Activated CD8-positive, alpha-beta T cell treated with anti-CD3 and anti-CD28 coated beads, Interleukin-2, amount 10 ng/mL, durations not matched to agents 7 days and 5 days (primary cell): ENCODE data around the gene RNF215. TPM values are rescaled to one million over a fixed set of nuclear protein-coding genes. Genes with fewer than 3 reads are reported as not detected.
A peak's percentile ranks its signal among the peaks of the same experiment; 100 is the strongest.

ENCODE experiments used
- ATAC-seq: fragments of 150-1000 bp; cut with Tn5 transposase; one replicate; pipeline ENCODE4 v1.10.0; 2021; ENCODE audit warnings: moderate library complexity
- CTCF ChIA-PET: fragments of 350-600 bp; sonication (Branson Sonifier 250); formaldehyde crosslinking; loops from one replicate; lab custom pipeline; 2021; ENCODE audit warnings: antibody characterized with exemption; lab: Charles Lee
- POLR2A ChIA-PET: fragments of 350-600 bp; sonication (Branson Sonifier 250); formaldehyde crosslinking; loops from one replicate; lab custom pipeline; 2021; ENCODE audit warnings: antibody characterized with exemption; lab: Charles Lee
- DNase-seq: peaks from one replicate; pipeline ENCODE4 v3.0.0-alpha.2; 2020
- H3K27ac Mint-ChIP-seq: one replicate; pipeline ENCODE4 v1.8.0; 2021; ENCODE audit warnings: mild to moderate bottlenecking, mixed read lengths
- H3K27me3 Mint-ChIP-seq: one replicate; pipeline ENCODE4 v1.8.0; 2021; ENCODE audit warnings: low read depth, mixed read lengths
- H3K36me3 Mint-ChIP-seq: one replicate; pipeline ENCODE4 v1.8.0; 2021; ENCODE audit warnings: low read depth, mixed read lengths
- H3K4me1 Mint-ChIP-seq: one replicate; pipeline ENCODE4 v1.8.0; 2021; ENCODE audit warnings: low read depth, mixed read lengths
- H3K4me3 Mint-ChIP-seq: one replicate; pipeline ENCODE4 v1.8.0; 2021; ENCODE audit warnings: mild to moderate bottlenecking, mixed read lengths
- H3K9me3 Mint-ChIP-seq: one replicate; pipeline ENCODE4 v1.8.0; 2022; ENCODE audit warnings: mixed read lengths; ENCODE audit not compliant: insufficient read depth
- total RNA-seq, 2 experiments: library from RNA; stranded (reverse); gene quantifications; one replicate each; pipeline ENCODE4 v1.2.3, GENCODE V29; 2021

The RNF215 gene
- 10 to 100 TPM; 12.0 to 14.6 TPM for total RNA-seq

- CTCF ChIA-PET: interaction anchor here (0.5 to 17.8 kb wide), 47 partner anchors 10 to 297 kb away, joined by 3 to 346 read pairs (median 4); partner anchors contain the start of genes CASTOR1, CCDC157, MTFP1 and SEC14L2
- H3K4me3 Mint-ChIP-seq: peak within 1 kb of the TSS; percentile 80
- no peaks in the 10 kb centered on the region for H3K27me3 Mint-ChIP-seq
- H3K9me3 Mint-ChIP-seq: no peaks in the 10 kb centered on the region
- H3K36me3 Mint-ChIP-seq: no peaks in the 10 kb centered on the region
- POLR2A ChIA-PET: interaction anchor here (0.6 to 4.0 kb wide), 4 partner anchors 30 to 645 kb away, joined by 3 to 32 read pairs (median 3); partner anchors contain the start of genes CASTOR1, CCDC157, OSM and SF3A1
- peaks cover 32% of the 10 kb centered on the region for H3K4me1 Mint-ChIP-seq
- peak within 1 kb of the TSS; percentile 78 for H3K27ac Mint-ChIP-seq
- DNase-seq (peak; percentile 85), ATAC-seq (peak; percentile 83)
Measured at GRCh38 chr22:30386960-30387827, at the start of gene RNF215. RNF215 (minus strand) TSS chr22:30387411; CDS start chr22:30387313, 98 bp downstream.

- H3K4me3 Mint-ChIP-seq: peak overlapping the region; percentile 83
- H3K27me3 Mint-ChIP-seq: peaks cover 17% of the 10 kb centered on the region
- ATAC-seq (peak; percentile 12), DNase-seq (no peak)
- peaks cover 8% of the 10 kb centered on the region for H3K9me3 Mint-ChIP-seq
- H3K4me1 Mint-ChIP-seq: peaks cover 26% of the 10 kb centered on the region
- peaks cover 21% of the 10 kb centered on the region for H3K36me3 Mint-ChIP-seq
- ChIA-PET CTCF (interaction anchor here (0.6 to 4.9 kb wide), 5 partner anchors 9 to 148 kb away, joined by 3 to 61 read pairs (median 7); partner anchors contain the start of gene MTFP1), POLR2A (interaction anchor here (0.8 to 7.1 kb wide), 2 partner anchors 11 to 598 kb away, joined by 3 to 39 read pairs; partner anchors contain the start of genes ASCC2 and MTFP1)
- peak overlapping the region; percentile 99 for H3K27ac Mint-ChIP-seq
Measured at GRCh38 chr22:30436196-30436595, 49.0 kb upstream of the RNF215 start.

- Mint-ChIP-seq H3K36me3 (peaks cover 18% of the 10 kb centered on the region), H3K9me3 (peaks cover 4% of the 10 kb centered on the region), H3K27me3 (peaks cover 14% of the 10 kb centered on the region), H3K27ac (peak overlapping the region; percentile 99), H3K4me3 (peak overlapping the region; percentile 83), H3K4me1 (peaks cover 22% of the 10 kb centered on the region)
- ChIA-PET CTCF (interaction anchor here (0.6 to 4.9 kb wide), 4 partner anchors 9 to 44 kb away, joined by 3 to 61 read pairs (median 8); partner anchors contain the start of gene MTFP1), POLR2A (interaction anchor here (7.1 kb wide), 1 partner anchor 11 kb away, joined by 39 read pairs; the partner anchor contains the start of gene MTFP1)
- DNase-seq: peak; percentile 91
- ATAC-seq: peak; percentile 88
Measured at GRCh38 chr22:30435674-30436126, 48.5 kb upstream of the RNF215 start.

- Mint-ChIP-seq H3K27me3 (peaks cover 14% of the 10 kb centered on the region), H3K4me3 (peak overlapping the region; percentile 83), H3K27ac (peak overlapping the region; percentile 99), H3K9me3 (peaks cover 4% of the 10 kb centered on the region), H3K4me1 (peaks cover 22% of the 10 kb centered on the region), H3K36me3 (peaks cover 18% of the 10 kb centered on the region)
- POLR2A ChIA-PET: interaction anchor here (7.1 kb wide), 1 partner anchor 10 kb away, joined by 39 read pairs; the partner anchor contains the start of gene MTFP1
- no peak for DNase-seq
- no peak for ATAC-seq
- CTCF ChIA-PET: interaction anchor here (2.4 to 4.9 kb wide), 3 partner anchors 9 to 42 kb away, joined by 8 to 61 read pairs (median 9); partner anchors contain the start of gene MTFP1
Measured at GRCh38 chr22:30434843-30435242, 47.6 kb upstream of the RNF215 start.

- CTCF ChIA-PET: interaction anchor here (1.9 to 2.8 kb wide), 3 partner anchors 9 to 41 kb away, joined by 8 to 12 read pairs (median 9); partner anchors contain the start of gene MTFP1
- H3K4me1 Mint-ChIP-seq: peaks cover 22% of the 10 kb centered on the region
- H3K27me3 Mint-ChIP-seq: peaks cover 11% of the 10 kb centered on the region
- H3K4me3 Mint-ChIP-seq: no peak overlapping the region
- H3K9me3 Mint-ChIP-seq: peaks cover 4% of the 10 kb centered on the region
- no peak overlapping the region for H3K27ac Mint-ChIP-seq
- ATAC-seq (no peak), DNase-seq (no peak)
- H3K36me3 Mint-ChIP-seq: peaks cover 24% of the 10 kb centered on the region
- POLR2A ChIA-PET: interaction anchor here (7.1 kb wide), 1 partner anchor 9 kb away, joined by 39 read pairs; the partner anchor contains the start of gene MTFP1
Measured at GRCh38 chr22:30433773-30434172, 46.6 kb upstream of the RNF215 start.

- peaks cover 4% of the 10 kb centered on the region for H3K9me3 Mint-ChIP-seq
- no peak overlapping the region for H3K27ac Mint-ChIP-seq
- H3K4me1 Mint-ChIP-seq: peaks cover 22% of the 10 kb centered on the region
- POLR2A ChIA-PET: interaction anchor here (7.1 kb wide), 1 partner anchor 8 kb away, joined by 39 read pairs; the partner anchor contains the start of gene MTFP1
- ATAC-seq: no peak
- peaks cover 6% of the 10 kb centered on the region for H3K27me3 Mint-ChIP-seq
- no peak overlapping the region for H3K4me3 Mint-ChIP-seq
- no peak for DNase-seq
- H3K36me3 Mint-ChIP-seq: peaks cover 29% of the 10 kb centered on the region
- CTCF ChIA-PET: interaction anchor here (1.9 to 2.8 kb wide), 3 partner anchors 9 to 41 kb away, joined by 8 to 12 read pairs (median 9); partner anchors contain the start of gene MTFP1
Measured at GRCh38 chr22:30433227-30433626, 46.0 kb upstream of the RNF215 start.

GRCh38 chr22:30432520-30432919, 45.3 kb upstream of the RNF215 start:
- Mint-ChIP-seq H3K27ac (no peak overlapping the region), H3K4me3 (no peak overlapping the region), H3K36me3 (peaks cover 35% of the 10 kb centered on the region), H3K4me1 (peaks cover 22% of the 10 kb centered on the region), H3K9me3 (peaks cover 4% of the 10 kb centered on the region), H3K27me3 (peaks cover under 1% of the 10 kb centered on the region)
- ATAC-seq: no peak
- POLR2A ChIA-PET: interaction anchor here (0.6 to 7.1 kb wide), 2 partner anchors 8 to 653 kb away, joined by 3 to 39 read pairs; partner anchors contain the start of gene MTFP1
- DNase-seq: no peak
- CTCF ChIA-PET: interaction anchor here (1.9 to 2.8 kb wide), 2 partner anchors 8 to 40 kb away, joined by 8 to 12 read pairs; partner anchors contain the start of gene MTFP1

GRCh38 chr22:30432096-30432495, 44.9 kb upstream of the RNF215 start:
- ChIA-PET CTCF (interaction anchor here (1.4 to 1.9 kb wide), 2 partner anchors 8 to 42 kb away, joined by 7 to 12 read pairs; partner anchors contain the start of gene MTFP1), POLR2A (interaction anchor here (0.6 to 7.1 kb wide), 2 partner anchors 7 to 653 kb away, joined by 3 to 39 read pairs; partner anchors contain the start of gene MTFP1)
- H3K4me3 Mint-ChIP-seq: no peak overlapping the region
- H3K36me3 Mint-ChIP-seq: peaks cover 39% of the 10 kb centered on the region
- H3K27ac Mint-ChIP-seq: no peak overlapping the region
- DNase-seq (no peak), ATAC-seq (no peak)
- peaks cover 27% of the 10 kb centered on the region for H3K4me1 Mint-ChIP-seq
- H3K27me3 Mint-ChIP-seq: no peaks in the 10 kb centered on the region
- H3K9me3 Mint-ChIP-seq: peaks cover 4% of the 10 kb centered on the region

- Mint-ChIP-seq H3K4me1 (peaks cover 34% of the 10 kb centered on the region), H3K9me3 (peaks cover 4% of the 10 kb centered on the region), H3K4me3 (no peak overlapping the region), H3K27ac (no peak overlapping the region), H3K27me3 (no peaks in the 10 kb centered on the region), H3K36me3 (peaks cover 46% of the 10 kb centered on the region)
- ChIA-PET POLR2A (no interaction called here), CTCF (interaction anchor here (1.1 to 1.4 kb wide), 3 partner anchors 34 to 143 kb away, joined by 3 to 7 read pairs (median 3); partner anchors contain the start of gene SEC14L2)
- ATAC-seq (no peak), DNase-seq (no peak)
Measured at GRCh38 chr22:30430933-30431332, 43.7 kb upstream of the RNF215 start.

- Mint-ChIP-seq H3K27ac (no peak overlapping the region), H3K36me3 (peaks cover 38% of the 10 kb centered on the region), H3K4me3 (no peak overlapping the region), H3K9me3 (no peaks in the 10 kb centered on the region), H3K27me3 (no peaks in the 10 kb centered on the region), H3K4me1 (peaks cover 30% of the 10 kb centered on the region)
- ATAC-seq (no peak), DNase-seq (no peak)
- CTCF ChIA-PET: no interaction called here
- POLR2A ChIA-PET: no interaction called here
Measured at GRCh38 chr22:30429887-30430286, 42.7 kb upstream of the RNF215 start.

- DNase-seq: no peak
- Mint-ChIP-seq H3K27me3 (no peaks in the 10 kb centered on the region), H3K4me3 (no peak overlapping the region), H3K9me3 (no peaks in the 10 kb centered on the region), H3K36me3 (peaks cover 36% of the 10 kb centered on the region), H3K4me1 (peaks cover 28% of the 10 kb centered on the region), H3K27ac (no peak overlapping the region)
- no peak for ATAC-seq
- POLR2A ChIA-PET: interaction anchor here (0.7 kb wide), 1 partner anchor 1008 kb away, joined by 3 read pairs; no protein-coding TSS in a partner anchor
- CTCF ChIA-PET: interaction anchor here (0.7 to 6.2 kb wide), 5 partner anchors 9 to 140 kb away, joined by 3 to 61 read pairs (median 4); no protein-coding TSS in a partner anchor
Measured at GRCh38 chr22:30427871-30428270, 40.7 kb upstream of the RNF215 start.
